SK-N-MC (cell line): Measurements from ENCODE around the gene ZNF189.

Experiments
- DNase-seq: peaks from one replicate; pipeline ENCODE4 v3.0.0-alpha.2; 2011; ENCODE audit warnings: low read depth, low spot score
- H3K27ac ChIP-seq: fragments of 200-600 bp; sonication (generic); 2 replicates; pipeline ENCODE4 v1.5.1; 2016; ENCODE audit warnings: mixed run types
- H3K36me3 ChIP-seq: fragments of 200-600 bp; sonication (generic); 2 replicates; pipeline ENCODE4 v1.6.1; 2017; ENCODE audit warnings: antibody characterized with exemption, low read length, mixed read lengths; ENCODE audit not compliant: insufficient read depth
- H3K4me3 ChIP-seq: fragments of 200-600 bp; sonication (generic); 2 replicates; pipeline ENCODE4 v1.5.1; 2016
- H3K9ac ChIP-seq: fragments of 200-600 bp; sonication (generic); 2 replicates; pipeline ENCODE4 v1.8.0; 2017; ENCODE audit warnings: mixed run types, mixed read lengths; ENCODE audit not compliant: insufficient read length
- H3K9me3 ChIP-seq: fragments of 200-600 bp; sonication (generic); 2 replicates; pipeline ENCODE4 v1.6.1; 2017; ENCODE audit warnings: low read depth, mild to moderate bottlenecking, antibody characterized with exemption, low read length, moderate library complexity, mixed read lengths
- EZH2 ChIP-seq: fragments of 200-600 bp; sonication (generic); IDR thresholded peaks from one replicate; pipeline ENCODE4 v1.6.1; 2017; ENCODE audit warnings: antibody characterized with exemption
- FOXP2 ChIP-seq: optimal IDR thresholded peaks from 2 replicates; pipeline ENCODE3; 2011; ENCODE audit warnings: mild to moderate bottlenecking, moderate library complexity; ENCODE audit not compliant: insufficient read depth; ENCODE audit errors: extremely low read length, control extremely low read depth
- POLR2AphosphoS5 ChIP-seq: IDR thresholded peaks from 2 replicates; pipeline ENCODE4 v1.6.1; 2012; ENCODE audit warnings: mild to moderate bottlenecking, low read depth, low read length, borderline replicate concordance

ZNF189 gene

DNA sequence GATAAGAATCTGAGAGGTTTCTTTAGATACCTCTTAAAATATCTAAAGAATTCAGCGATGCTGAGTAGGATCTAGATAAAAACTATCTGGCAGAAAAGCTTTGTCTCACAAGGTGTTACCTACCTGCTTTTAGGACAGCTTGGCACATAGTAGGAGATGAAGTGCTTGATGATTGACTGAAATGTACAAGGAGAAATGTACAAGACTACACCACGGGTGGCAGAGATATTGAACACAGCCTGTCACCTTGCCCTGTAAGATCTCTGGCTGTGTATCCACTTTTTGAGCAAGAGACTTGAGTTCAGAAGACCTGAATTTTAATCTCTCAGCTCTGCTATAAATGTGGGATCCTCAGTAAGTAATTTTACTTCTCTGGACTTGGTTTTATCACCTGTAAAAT, 21.2 kb downstream of the ZNF189 start:
- no peak overlapping the region for H3K4me3 ChIP-seq

DNA sequence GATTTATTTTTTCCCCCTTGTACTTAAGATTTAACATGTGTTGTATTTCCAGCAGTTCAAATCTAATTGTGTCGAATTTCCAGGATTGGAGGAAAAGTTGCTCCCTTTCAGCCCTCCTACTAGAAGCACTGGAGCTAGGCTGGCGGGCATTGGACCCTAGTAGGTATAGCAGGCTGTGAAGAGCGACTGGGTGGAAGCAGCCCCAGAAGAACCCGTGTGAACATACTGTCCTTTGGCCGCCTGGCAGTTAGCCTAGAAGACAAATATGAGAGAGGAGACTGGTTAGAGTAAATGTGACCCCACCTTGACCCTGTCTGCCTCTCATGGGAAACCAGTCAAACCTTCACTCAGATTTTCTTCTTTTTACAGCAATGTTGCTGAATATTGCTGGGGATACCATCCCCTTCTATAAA, 23.0 kb downstream of the ZNF189 start:
- no peak overlapping the region for H3K27ac ChIP-seq
- H3K36me3 ChIP-seq, result no peaks in the 10 kb centered on the region
- TF ChIP-seq POLR2AphosphoS5 (no peak), FOXP2 (no peak), EZH2 (no peak)
- H3K4me3 ChIP-seq, result no peak overlapping the region
- no peak overlapping the region for H3K9ac ChIP-seq
- DNase-seq, result no peak
- no peaks in the 10 kb centered on the region for H3K9me3 ChIP-seq

More for the DNA sequence above, 21.2 kb downstream of the ZNF189 start:
- Histone ChIP-seq H3K9ac (no peak overlapping the region), H3K27ac (no peak overlapping the region), H3K36me3 (no peaks in the 10 kb centered on the region), H3K9me3 (no peaks in the 10 kb centered on the region)
- DNase-seq, result no peak
- TF ChIP-seq POLR2AphosphoS5 (no peak), EZH2 (no peak), FOXP2 (no peak)

DNA sequence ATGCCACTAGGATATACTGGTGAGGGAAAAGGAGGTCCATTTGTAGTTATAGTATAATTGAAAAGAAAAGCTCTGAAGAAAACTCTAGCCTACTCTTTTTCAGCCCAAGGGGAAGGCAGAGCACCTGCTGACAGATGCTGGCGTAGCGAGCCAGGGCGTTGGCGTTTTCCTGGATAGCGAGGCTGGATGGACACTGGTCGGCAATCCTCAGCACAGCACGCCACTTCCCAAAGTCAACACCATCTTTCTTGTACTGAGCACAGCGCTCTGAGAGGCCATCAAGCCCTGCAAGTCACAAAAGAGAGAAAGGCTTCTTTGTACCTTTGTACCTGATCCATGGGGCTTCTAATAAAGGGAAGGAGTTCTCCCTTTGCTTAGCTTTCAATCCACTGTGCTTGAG, 28.7 kb downstream of the ZNF189 start:
- TF ChIP-seq POLR2AphosphoS5 (no peak), FOXP2 (no peak), EZH2 (no peak)
- no peak overlapping the region for H3K4me3 ChIP-seq
- DNase-seq, result no peak
- no peaks in the 10 kb centered on the region for H3K9me3 ChIP-seq
- no peaks in the 10 kb centered on the region for H3K36me3 ChIP-seq
- H3K27ac ChIP-seq, result no peak overlapping the region
- no peak overlapping the region for H3K9ac ChIP-seq

DNA sequence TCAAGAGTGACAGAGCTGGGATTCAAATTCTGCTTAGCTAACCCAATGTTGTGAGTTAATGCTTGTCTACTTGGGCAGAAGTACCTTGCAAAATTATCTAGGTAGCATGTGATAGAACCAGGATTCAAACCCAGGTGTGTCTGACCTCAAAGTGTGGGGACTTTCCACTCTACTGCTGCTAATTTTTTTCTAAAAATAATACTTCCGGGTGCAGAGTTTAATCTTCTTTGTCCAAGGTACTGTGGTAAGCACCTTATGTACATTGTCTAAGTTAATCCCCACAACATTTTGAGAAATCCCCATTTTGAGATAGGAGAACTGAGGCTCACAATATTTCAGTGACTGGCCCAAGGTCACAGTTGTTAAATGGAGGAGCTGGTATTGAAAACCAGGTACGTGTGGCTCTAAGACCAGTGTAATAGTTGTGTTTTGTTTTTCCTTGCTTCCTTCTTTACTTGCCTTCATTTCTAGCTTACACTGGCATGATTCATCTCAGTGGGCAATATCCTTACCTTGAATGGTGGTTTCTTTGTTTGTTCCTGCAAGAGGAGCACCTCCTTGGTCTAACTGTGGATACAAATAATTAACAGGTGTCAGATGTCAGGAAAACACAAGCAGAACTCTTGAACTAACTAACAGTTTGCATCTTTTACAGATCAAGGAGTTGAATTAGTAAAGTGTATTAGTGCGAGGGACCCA, 29.5 kb downstream of the ZNF189 start:
- Histone ChIP-seq H3K4me3 (no peak overlapping the region), H3K9ac (no peak overlapping the region), H3K36me3 (no peaks in the 10 kb centered on the region), H3K9me3 (no peaks in the 10 kb centered on the region), H3K27ac (no peak overlapping the region)
- DNase-seq, result no peak
- TF ChIP-seq EZH2 (no peak), FOXP2 (no peak), POLR2AphosphoS5 (no peak)

DNA sequence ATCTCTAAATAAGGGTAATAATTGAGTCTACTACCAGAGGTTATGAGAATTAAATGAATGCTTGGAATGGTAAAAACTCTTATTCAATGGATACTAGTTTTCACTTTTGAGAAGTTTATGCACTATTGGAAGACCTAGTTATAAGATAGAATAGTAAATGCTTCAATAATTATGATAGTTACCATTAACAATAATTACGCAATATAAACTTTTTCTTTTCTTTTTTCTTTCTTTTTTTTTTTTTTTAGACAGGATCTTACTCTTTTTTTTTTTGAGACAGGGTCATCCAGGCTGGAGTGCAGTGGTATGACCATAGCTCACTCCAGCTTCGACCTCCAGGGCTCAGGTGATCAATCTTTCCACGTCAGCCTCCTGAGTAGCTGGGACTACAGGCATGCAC, 30.3 kb downstream of the ZNF189 start:
- Histone ChIP-seq H3K27ac (no peak overlapping the region), H3K9ac (no peak overlapping the region), H3K9me3 (no peaks in the 10 kb centered on the region), H3K4me3 (no peak overlapping the region), H3K36me3 (no peaks in the 10 kb centered on the region)
- DNase-seq, result no peak
- TF ChIP-seq POLR2AphosphoS5, result no peak
- TF ChIP-seq FOXP2, result no peak

DNA sequence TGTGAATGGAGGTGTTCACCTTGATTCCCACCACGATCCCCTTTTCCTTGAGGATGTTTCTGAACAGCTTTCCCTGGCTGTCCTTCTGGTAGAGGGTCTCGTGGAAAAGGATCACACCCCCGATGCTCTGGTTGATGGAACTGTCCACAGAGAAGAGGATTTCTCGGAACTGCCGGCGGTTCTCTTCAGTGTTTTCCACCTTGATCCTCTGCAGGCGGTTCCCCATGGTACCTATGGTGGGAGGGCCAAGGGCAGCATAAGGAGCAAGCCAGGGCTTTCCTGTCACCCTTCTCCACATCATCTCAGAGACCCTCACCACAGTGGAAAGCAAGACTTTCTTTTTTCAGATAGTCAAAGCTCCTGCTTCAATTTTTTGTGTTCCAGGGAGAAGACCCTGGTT, 31.1 kb downstream of the ZNF189 start:
- H3K27ac ChIP-seq, result no peak overlapping the region
- H3K9me3 ChIP-seq, result no peaks in the 10 kb centered on the region
- DNase-seq, result no peak
- no peaks in the 10 kb centered on the region for H3K36me3 ChIP-seq
- TF ChIP-seq POLR2AphosphoS5, result no peak
- TF ChIP-seq EZH2, result no peak
- no peak for TF ChIP-seq FOXP2
- H3K4me3 ChIP-seq, result no peak overlapping the region
- no peak overlapping the region for H3K9ac ChIP-seq

DNA sequence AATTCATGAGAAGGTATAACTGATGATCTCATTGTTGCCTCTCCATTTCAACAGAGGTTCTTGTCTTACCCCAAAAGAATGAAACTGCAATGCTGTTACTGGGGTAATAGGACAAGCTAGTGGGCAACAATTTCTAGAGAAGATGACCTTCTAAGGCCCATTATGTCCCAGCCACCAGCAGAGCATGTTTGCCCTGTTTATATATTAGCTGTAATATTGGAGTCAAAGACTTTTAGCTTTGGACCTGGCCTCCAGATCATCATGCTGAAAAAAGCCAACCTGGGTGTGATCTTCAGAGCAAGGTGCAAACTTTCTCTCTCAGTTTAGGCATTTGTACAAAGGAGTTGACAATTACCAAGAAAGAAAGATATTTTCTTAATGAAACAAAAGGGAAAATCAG, 33.5 kb downstream of the ZNF189 start:
- TF ChIP-seq EZH2 (no peak), POLR2AphosphoS5 (no peak), FOXP2 (no peak)
- Histone ChIP-seq H3K36me3 (no peaks in the 10 kb centered on the region), H3K4me3 (no peak overlapping the region), H3K27ac (no peak overlapping the region), H3K9ac (no peak overlapping the region), H3K9me3 (no peaks in the 10 kb centered on the region)
- no peak for DNase-seq

DNA sequence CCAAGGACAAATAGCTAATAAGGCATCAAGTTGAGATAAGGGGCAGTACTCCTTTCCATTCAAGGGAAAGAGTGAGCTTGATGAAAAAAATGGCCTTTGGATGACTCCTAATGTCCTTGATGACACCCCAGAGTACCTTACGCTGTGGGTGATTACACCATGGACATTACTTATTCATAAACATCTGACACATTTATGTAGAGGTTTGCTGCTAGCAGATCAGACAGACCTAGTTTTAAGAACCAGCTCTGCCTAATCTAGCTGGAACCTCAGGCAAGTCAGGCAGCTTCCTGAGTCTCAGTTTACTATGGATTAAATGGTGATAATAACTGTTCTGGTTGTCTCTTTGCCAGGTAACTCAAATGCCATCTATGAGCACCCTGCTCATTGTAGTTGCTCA, 34.1 kb downstream of the ZNF189 start:
- no peak overlapping the region for H3K9ac ChIP-seq

DNA sequence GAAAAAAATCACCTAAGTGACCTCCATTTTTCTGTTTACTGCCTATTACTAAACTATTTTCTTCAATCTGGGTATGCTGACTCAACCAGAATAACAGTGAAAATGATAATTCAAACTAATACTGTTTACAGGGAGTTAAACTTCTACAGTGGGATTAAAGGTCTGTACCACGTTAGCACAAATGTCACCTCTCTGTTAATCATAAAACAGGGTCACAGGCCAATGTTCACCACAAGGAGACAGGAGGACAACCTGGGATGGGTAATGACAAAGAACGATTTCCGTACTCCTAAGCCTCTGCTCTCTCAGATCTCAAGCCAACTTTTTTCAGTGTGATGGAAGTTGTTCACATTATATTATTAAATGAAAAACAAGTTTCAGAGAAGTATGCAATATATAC, 34.6 kb downstream of the ZNF189 start:
- H3K4me3 ChIP-seq, result no peak overlapping the region
- no peaks in the 10 kb centered on the region for H3K9me3 ChIP-seq
- TF ChIP-seq EZH2, result no peak
- no peak for TF ChIP-seq POLR2AphosphoS5
- TF ChIP-seq FOXP2, result no peak
- H3K9ac ChIP-seq, result no peak overlapping the region
- H3K27ac ChIP-seq, result no peak overlapping the region
- H3K36me3 ChIP-seq, result no peaks in the 10 kb centered on the region
- DNase-seq, result no peak

More for the DNA sequence above, 34.1 kb downstream of the ZNF189 start:
- TF ChIP-seq POLR2AphosphoS5 (no peak), FOXP2 (no peak), EZH2 (no peak)
- DNase-seq, result no peak
- no peak overlapping the region for H3K27ac ChIP-seq
- H3K9me3 ChIP-seq, result no peaks in the 10 kb centered on the region
- no peaks in the 10 kb centered on the region for H3K36me3 ChIP-seq
- no peak overlapping the region for H3K4me3 ChIP-seq
